ENCODE measurements around the gene CDC42. TPM values are rescaled to one million over a fixed set of nuclear protein-coding genes. Genes with fewer than 3 reads are reported as not detected.

The CDC42 gene
- total and polyA plus RNA-seq, 9 of the 15 experiments (the other 6 are each of a cell fraction or from before 2014, with no cell fraction given), result 186 to 398 (median 325) TPM

- TF ChIP-seq CREB5 (CRISPR knock-in tag; IDR thresholded peaks at IDR 0.05), result no peak
- TF ChIP-seq SMARCE1 (IDR thresholded peaks at IDR 0.05), result no peak
- no peak for TF ChIP-seq BRF1 (IDR thresholded peaks at IDR 0.05; ENCODE audit: borderline replicate concordance, extremely low read depth, insufficient read length)
- TF ChIP-seq TGIF2 (CRISPR knock-in tag; IDR thresholded peaks at IDR 0.05), result no peak
- no peak for TF ChIP-seq ARID2 (IDR thresholded peaks at IDR 0.05)
- TF ChIP-seq LCOR (CRISPR knock-in tag; IDR thresholded peaks at IDR 0.05), result no peak
- no peak for TF ChIP-seq NEUROD1 (IDR thresholded peaks at IDR 0.05; ENCODE audit: borderline replicate concordance, low read depth, low read length, partially characterized antibody)
- TF ChIP-seq STAG1 (CRISPR knock-in tag; IDR thresholded peaks at IDR 0.05; ENCODE audit: borderline replicate concordance), result no peak
- no peak for TF ChIP-seq TEAD2 (tag; IDR thresholded peaks at IDR 0.05)
- TF ChIP-seq ZC3H8 (IDR thresholded peaks at IDR 0.05), result no peak
- TF ChIP-seq KDM1A (IDR thresholded peaks at IDR 0.05), result no peak; a peak in 2 of 4 replicates
- no peak for TF ChIP-seq JUNB (CRISPR knock-in tag; conservative IDR thresholded peaks at IDR 0.05)
Observed at GRCh38 chr1:22132517-22133235, 80.2 kb downstream of the CDC42 start (continued).
